ENCODE data around the gene ZNF778.

Gene ZNF778

GRCh38 chr16:89279666-89280481 is 62.4 kb downstream of the ZNF778 start:
- no peak overlapping the region for H3K4me2 ChIP-seq (ENCODE audit: insufficient read depth, low read length)
- TF ChIP-seq EZH2 (IDR thresholded peaks at IDR 0.05; ENCODE audit: borderline replicate concordance, low read depth, low read length, severe bottlenecking) (no peak), CTCF (IDR thresholded peaks at IDR 0.05; ENCODE audit: borderline replicate concordance, extremely low read depth, low read length, poor library complexity, severe bottlenecking) (no peak)
- H2AFZ ChIP-seq (ENCODE audit: low read depth, low read length), result no peak overlapping the region
- H3K79me2 ChIP-seq (ENCODE audit: insufficient read depth, low read length), result peaks cover 63% of the 10 kb centered on the region
- no peaks in the 10 kb centered on the region for H3K27me3 ChIP-seq (ENCODE audit: insufficient read depth, low read length, poor library complexity)
- H4K20me1 ChIP-seq (ENCODE audit: insufficient read depth, low read length), result peaks cover 62% of the 10 kb centered on the region
- no peaks in the 10 kb centered on the region for H3K9me3 ChIP-seq (ENCODE audit: insufficient read depth, low read length, severe bottlenecking)
- DNase-seq, result no peak
- H3K9ac ChIP-seq (ENCODE audit: low read depth, low read length), result no peak overlapping the region
- ATAC-seq (ENCODE audit: insufficient read depth, low read depth), result no peak
- H3K4me1 ChIP-seq (ENCODE audit: insufficient read depth, low read length), result no peaks in the 10 kb centered on the region
- H3K36me3 ChIP-seq (ENCODE audit: insufficient read depth, low read length), result peaks cover 92% of the 10 kb centered on the region
- H3K27ac ChIP-seq (ENCODE audit: low read length), result no peak overlapping the region
- no peak overlapping the region for H3K4me3 ChIP-seq (ENCODE audit: low read depth in 1 of 2, low read length in 2 of 2)

- ATAC-seq (ENCODE audit: insufficient read depth, low read depth) (no peak), DNase-seq (no peak)
- peaks cover 60% of the 10 kb centered on the region for H4K20me1 ChIP-seq (ENCODE audit: insufficient read depth, low read length)
- no peak overlapping the region for H3K9ac ChIP-seq (ENCODE audit: low read depth, low read length)
- TF ChIP-seq CTCF (IDR thresholded peaks at IDR 0.05; ENCODE audit: borderline replicate concordance, extremely low read depth, low read length, poor library complexity, severe bottlenecking) (no peak), EZH2 (IDR thresholded peaks at IDR 0.05; ENCODE audit: borderline replicate concordance, low read depth, low read length, severe bottlenecking) (no peak)
- peaks cover 59% of the 10 kb centered on the region for H3K79me2 ChIP-seq (ENCODE audit: insufficient read depth, low read length)
- no peaks in the 10 kb centered on the region for H3K27me3 ChIP-seq (ENCODE audit: insufficient read depth, low read length, poor library complexity)
- no peak overlapping the region for H3K4me3 ChIP-seq (ENCODE audit: low read depth in 1 of 2, low read length in 2 of 2)
- no peak overlapping the region for H2AFZ ChIP-seq (ENCODE audit: low read depth, low read length)
- H3K9me3 ChIP-seq (ENCODE audit: insufficient read depth, low read length, severe bottlenecking), result no peaks in the 10 kb centered on the region
- H3K27ac ChIP-seq (ENCODE audit: low read length), result no peak overlapping the region
- H3K4me1 ChIP-seq (ENCODE audit: insufficient read depth, low read length), result no peaks in the 10 kb centered on the region
- H3K4me2 ChIP-seq (ENCODE audit: insufficient read depth, low read length), result no peak overlapping the region
- H3K36me3 ChIP-seq (ENCODE audit: insufficient read depth, low read length), result peaks cover 92% of the 10 kb centered on the region
Observed at GRCh38 chr16:89280546-89281188, 63.2 kb downstream of the ZNF778 start.

- Histone ChIP-seq H3K9ac (ENCODE audit: low read depth, low read length) (no peak overlapping the region), H3K79me2 (ENCODE audit: insufficient read depth, low read length) (peaks cover 57% of the 10 kb centered on the region), H3K27me3 (ENCODE audit: insufficient read depth, low read length, poor library complexity) (no peaks in the 10 kb centered on the region), H3K9me3 (ENCODE audit: insufficient read depth, low read length, severe bottlenecking) (no peaks in the 10 kb centered on the region), H3K4me3 (ENCODE audit: low read depth in 1 of 2, low read length in 2 of 2) (no peak overlapping the region), H3K4me1 (ENCODE audit: insufficient read depth, low read length) (no peaks in the 10 kb centered on the region), H3K27ac (ENCODE audit: low read length) (no peak overlapping the region), H3K36me3 (ENCODE audit: insufficient read depth, low read length) (peaks cover 92% of the 10 kb centered on the region), H3K4me2 (ENCODE audit: insufficient read depth, low read length) (no peak overlapping the region), H2AFZ (ENCODE audit: low read depth, low read length) (no peak overlapping the region), H4K20me1 (ENCODE audit: insufficient read depth, low read length) (peaks cover 60% of the 10 kb centered on the region)
- TF ChIP-seq EZH2 (IDR thresholded peaks at IDR 0.05; ENCODE audit: borderline replicate concordance, low read depth, low read length, severe bottlenecking) (no peak), CTCF (IDR thresholded peaks at IDR 0.05; ENCODE audit: borderline replicate concordance, extremely low read depth, low read length, poor library complexity, severe bottlenecking) (no peak)
- no peak for DNase-seq
- no peak for ATAC-seq (ENCODE audit: insufficient read depth, low read depth)
Observed at GRCh38 chr16:89281189-89281577, 63.7 kb downstream of the ZNF778 start.
